ENCODE measurements around the gene OR52H1.

- TF ChIP-seq POLR2AphosphoS5 (IDR thresholded peaks at IDR 0.05), result no peak
- TF ChIP-seq CTCF (IDR thresholded peaks at IDR 0.05), result no peak
- TF ChIP-seq EP300 (IDR thresholded peaks at IDR 0.05; ENCODE audit: low read depth), result no peak
- TF ChIP-seq POLR2A (IDR thresholded peaks at IDR 0.05), result no peak
Observed at GRCh38 chr11:5553343-5553742, 5.0 kb upstream of the OR52H1 start.
